Astrocyte of the cerebellum (primary cell): ENCODE results near the gene PADI3.
A peak's percentile ranks its signal among the peaks of the same experiment; 100 is the strongest.

Experiments
- DNase-seq: peaks from one replicate; pipeline ENCODE4 v3.0.0-alpha.2; 2011; ENCODE audit warnings: low read depth
- H3K4me3 ChIP-seq: 2 replicates; pipeline ENCODE4 v1.5.1; 2011; ENCODE audit warnings: mild to moderate bottlenecking, low read depth, low read length, moderate library complexity
- CTCF ChIP-seq: IDR thresholded peaks from 2 replicates; pipeline ENCODE4 v1.5.1; 2012; ENCODE audit warnings: low read length, low read depth, moderate library complexity, mild to moderate bottlenecking; ENCODE audit errors: missing control alignments
- in situ Hi-C: cut with HindIII; loops from 2 replicates; pipeline ENCODE4 v1.10.0; 2017; ENCODE audit warnings: low sequenced_read_pairs

Gene PADI3

GRCh38 chr1:17208546-17208945 is 40.4 kb upstream of the PADI3 start:
- no peak overlapping the region for H3K4me3 ChIP-seq
- TF ChIP-seq CTCF: no peak
- DNase-seq: no peak
- in situ Hi-C loops: no loop called here

- in situ Hi-C loops: no loop called here
- no peak for TF ChIP-seq CTCF
- DNase-seq: no peak
- H3K4me3 ChIP-seq: no peak overlapping the region
Observed at GRCh38 chr1:17209430-17209829, 39.5 kb upstream of the PADI3 start.

- no peak for DNase-seq
- no peak overlapping the region for H3K4me3 ChIP-seq
- no peak for TF ChIP-seq CTCF
- in situ Hi-C loops: no loop called here
Observed at GRCh38 chr1:17210176-17210575, 38.7 kb upstream of the PADI3 start.

- no peak overlapping the region for H3K4me3 ChIP-seq
- no peak for DNase-seq
- TF ChIP-seq CTCF: no peak
- in situ Hi-C loops: no loop called here
Observed at GRCh38 chr1:17211377-17211776, 37.5 kb upstream of the PADI3 start.

- no peak overlapping the region for H3K4me3 ChIP-seq
- in situ Hi-C loops: no loop called here
- DNase-seq: no peak
- TF ChIP-seq CTCF: no peak
Observed at GRCh38 chr1:17212009-17212408, 36.9 kb upstream of the PADI3 start.

- H3K4me3 ChIP-seq: no peak overlapping the region
- in situ Hi-C loops: no loop called here
- no peak for TF ChIP-seq CTCF
- DNase-seq: peak; percentile 19
Observed at GRCh38 chr1:17212487-17213121, 36.3 kb upstream of the PADI3 start.
